Measurements from ENCODE around the gene EHD2. TPM values are rescaled to one million over a fixed set of nuclear protein-coding genes. Genes with fewer than 3 reads are reported as not detected.

Gene EHD2
- polyA plus RNA-seq, 3 donors = not detected

- TF ChIP-seq CTCF (IDR thresholded peaks at IDR 0.05) = no peak
- Mint-ChIP-seq H3K27me3 (ENCODE audit: low read depth in 3 of 3) (no peaks in the 10 kb centered on the region), H3K4me3 (no peak overlapping the region), H3K36me3 (peaks cover 49 to 80% of the 10 kb centered on the region in 2 donors), H3K27ac (peak overlapping the region in 2 of 7 donors; percentile 0 to 48), H3K4me1 (no peaks in the 10 kb centered on the region), H3K9me3 (peaks cover 0 to 2% (median 0%) of the 10 kb centered on the region in 7 donors)
- 100% methylated on average over 4 of the region's 8 CpGs for WGBS (ENCODE audit: insufficient coverage)
- Histone ChIP-seq H3K27me3 (ENCODE audit: control insufficient read depth in 2 of 2, insufficient read depth in 2 of 2, low read length in 2 of 2) (no peaks in the 10 kb centered on the region), H3K4me1 (ENCODE audit: control insufficient read depth in 1 of 2, insufficient read depth in 2 of 2, low read length in 2 of 2) (no peaks in the 10 kb centered on the region), H3K79me2 (ENCODE audit: insufficient read depth, low read length) (no peaks in the 10 kb centered on the region), H3K9ac (ENCODE audit: insufficient read depth, low read length, poor library complexity, severe bottlenecking) (no peak overlapping the region), H3K9me3 (replicated peaks in 1 of 2; ENCODE audit: control insufficient read depth in 1 of 2, insufficient read depth in 1 of 2, low read length in 2 of 2) (no peaks in the 10 kb centered on the region), H2AFZ (ENCODE audit: insufficient read depth, low read depth, low read length, poor library complexity, severe bottlenecking) (no peak overlapping the region), H3K27ac (ENCODE audit: low read depth in 1 of 2, low read length in 2 of 2) (no peak overlapping the region), H3K4me2 (replicated peaks; ENCODE audit: extremely low read depth, low read length, poor library complexity, severe bottlenecking) (no peak overlapping the region), H3K36me3 (replicated peaks in 1 of 2; ENCODE audit: control insufficient read depth in 1 of 2, insufficient read depth in 2 of 2, low read length in 2 of 2) (peaks cover 45 to 92% of the 10 kb centered on the region in 2 donors), H4K20me1 (ENCODE audit: insufficient read depth, low read length) (peaks cover 27% of the 10 kb centered on the region), H3K4me3 (replicated peaks in 1 of 3; ENCODE audit: low read depth in 2 of 3, low read length in 3 of 3) (no peak overlapping the region)
- no peak for DNase-seq
- intact Hi-C loops (cut with micrococcal nuclease) = no loop called here
Measured at GRCh38 chr19:47676811-47677210, 36.4 kb upstream of the EHD2 start.

GRCh38 chr19:47679251-47679900 lies 33.8 kb upstream of the EHD2 start:
- H3K27me3 Mint-ChIP-seq (ENCODE audit: low read depth in 3 of 3) = no peaks in the 10 kb centered on the region

More at GRCh38 chr19:47679251-47679900, 33.8 kb upstream of the EHD2 start:
- Histone ChIP-seq H3K4me1 (ENCODE audit: control insufficient read depth in 1 of 2, insufficient read depth in 2 of 2, low read length in 2 of 2) (no peaks in the 10 kb centered on the region), H2AFZ (ENCODE audit: insufficient read depth, low read depth, low read length, poor library complexity, severe bottlenecking) (no peak overlapping the region), H3K4me3 (replicated peaks in 1 of 3; ENCODE audit: low read depth in 2 of 3, low read length in 3 of 3) (no peak overlapping the region), H3K9ac (ENCODE audit: insufficient read depth, low read length, poor library complexity, severe bottlenecking) (no peak overlapping the region), H3K27ac (ENCODE audit: low read depth in 1 of 2, low read length in 2 of 2) (no peak overlapping the region), H3K9me3 (replicated peaks in 1 of 2; ENCODE audit: control insufficient read depth in 1 of 2, insufficient read depth in 1 of 2, low read length in 2 of 2) (no peaks in the 10 kb centered on the region), H3K36me3 (replicated peaks in 1 of 2; ENCODE audit: control insufficient read depth in 1 of 2, insufficient read depth in 2 of 2, low read length in 2 of 2) (peaks cover 41 to 84% of the 10 kb centered on the region in 2 donors), H3K79me2 (ENCODE audit: insufficient read depth, low read length) (no peaks in the 10 kb centered on the region), H4K20me1 (ENCODE audit: insufficient read depth, low read length) (peaks cover 6% of the 10 kb centered on the region), H3K27me3 (ENCODE audit: control insufficient read depth in 2 of 2, insufficient read depth in 2 of 2, low read length in 2 of 2) (no peaks in the 10 kb centered on the region), H3K4me2 (replicated peaks; ENCODE audit: extremely low read depth, low read length, poor library complexity, severe bottlenecking) (no peak overlapping the region)
- Mint-ChIP-seq H3K4me1 (no peaks in the 10 kb centered on the region), H3K36me3 (peaks cover 38 to 75% of the 10 kb centered on the region in 2 donors), H3K27ac (no peak overlapping the region), H3K9me3 (peaks cover 0 to 2% (median 0%) of the 10 kb centered on the region in 7 donors), H3K4me3 (no peak overlapping the region)
- no peak for TF ChIP-seq CTCF (IDR thresholded peaks at IDR 0.05)
- no peak for DNase-seq
- WGBS (ENCODE audit: insufficient coverage) = 95% methylated on average over 29 of the region's 30 CpGs
- intact Hi-C loops (cut with micrococcal nuclease) = no loop called here
